Forelimb muscle (tissue), 1 donor: ENCODE results near the gene EPHA3. TPM values are rescaled to one million over a fixed set of nuclear protein-coding genes. Genes with fewer than 3 reads are reported as not detected.

Experiments used
- DNase-seq: peaks from one replicate; pipeline ENCODE4 v3.0.0-alpha.2; 2013; ENCODE audit warnings: low read depth
- polyA plus RNA-seq: library from polyadenylated mRNA; unstranded; fragments of 120-200 nt; gene quantifications from one replicate; pipeline ENCODE4 v1.2.1, GENCODE V29; 2013; ENCODE audit not compliant: insufficient read length

EPHA3 gene
- polyA plus RNA-seq = 13.8 TPM

GRCh38 chr3:89107461-89108290 lies at the start of gene EPHA3:
Gene EPHA3 (plus strand): TSS chr3:89107621. CDS start chr3:89107749, 128 bp downstream.
- no peak for DNase-seq

DNA sequence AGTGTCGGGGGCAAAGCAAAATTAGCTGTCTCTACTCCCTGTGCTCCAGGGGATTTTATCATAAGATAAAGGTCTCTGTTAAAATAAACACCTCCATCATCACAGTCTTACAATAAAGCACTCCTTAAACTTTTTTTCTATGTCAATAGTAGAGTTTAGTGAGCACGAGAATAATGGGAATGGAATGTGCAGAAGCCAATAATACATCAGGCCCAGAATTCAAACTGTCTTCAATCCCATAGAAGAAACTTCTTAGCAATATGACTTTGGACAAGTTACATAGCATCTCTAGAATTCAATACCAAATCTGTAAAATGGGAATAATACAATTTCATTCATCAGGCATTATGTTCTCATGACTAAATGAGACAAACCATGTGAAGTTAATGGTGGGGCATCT lies 49.0 kb upstream of the EPHA3 start:
- DNase-seq = no peak

- DNase-seq = no peak
Observed at GRCh38 chr3:89059211-89059925, 48.1 kb upstream of the EPHA3 start.

DNA sequence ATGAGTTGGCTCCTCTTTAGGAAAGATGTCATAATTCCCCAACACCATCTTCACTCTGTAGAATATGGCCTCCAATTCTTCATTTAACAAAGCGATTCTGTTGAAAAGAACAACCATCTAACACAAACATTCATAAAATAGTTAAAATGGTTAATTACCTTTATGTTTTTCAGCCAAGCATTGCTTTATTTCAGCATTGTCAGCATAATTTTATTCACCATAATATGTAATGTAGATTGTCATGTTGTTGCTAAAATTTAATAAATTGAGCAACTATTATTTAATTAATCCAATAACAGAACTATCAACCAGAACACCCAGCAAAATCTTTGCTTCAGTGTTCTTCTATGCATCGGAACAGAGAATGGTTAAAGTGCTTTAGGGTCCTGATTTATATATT lies 46.2 kb upstream of the EPHA3 start:
- DNase-seq = no peak

GRCh38 chr3:89067736-89068135 lies 39.7 kb upstream of the EPHA3 start:
- no peak for DNase-seq

GRCh38 chr3:89072642-89073041 lies 34.8 kb upstream of the EPHA3 start:
- DNase-seq = no peak

DNA sequence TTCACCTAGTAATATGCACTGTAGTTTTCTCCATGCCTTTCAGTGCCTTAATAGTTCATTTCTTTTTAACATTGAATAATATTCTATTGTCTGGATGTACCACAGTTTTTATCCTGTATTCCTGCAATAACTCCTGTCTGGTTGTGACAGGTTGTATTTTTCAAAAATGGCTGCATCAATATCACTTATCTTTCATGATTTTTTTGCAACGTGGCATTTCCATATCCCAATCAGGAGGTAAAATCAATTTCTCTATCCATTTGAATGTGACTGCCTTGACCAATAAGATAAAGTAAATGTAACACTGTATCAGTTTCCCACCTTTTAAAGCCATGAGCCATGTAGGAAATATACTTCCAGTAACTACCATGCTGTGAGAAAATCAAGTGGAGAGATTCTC lies 27.5 kb upstream of the EPHA3 start:
- no peak for DNase-seq

DNA sequence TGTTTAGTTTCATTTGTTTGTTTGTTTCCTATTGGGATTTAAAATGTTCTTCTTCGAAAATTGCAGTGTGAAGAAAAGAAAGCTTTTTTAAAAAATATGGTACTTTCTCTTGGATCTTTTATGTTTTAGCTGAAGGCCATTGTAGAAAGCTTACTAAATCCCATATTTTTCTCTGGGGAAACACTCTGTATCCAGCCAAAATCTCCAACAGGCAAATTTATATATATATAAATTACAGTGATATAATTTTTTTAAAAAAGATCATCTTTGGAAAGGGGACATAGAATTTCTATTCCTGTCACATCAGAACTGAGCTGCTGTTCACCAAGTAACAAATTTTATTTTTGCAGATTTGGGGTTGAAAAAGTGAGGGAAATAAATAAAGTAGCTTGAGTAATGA lies 19.6 kb upstream of the EPHA3 start:
- DNase-seq = no peak

GRCh38 chr3:89098173-89098572 lies 9.2 kb upstream of the EPHA3 start:
- no peak for DNase-seq

- no peak for DNase-seq
Observed at GRCh38 chr3:89098964-89099585, 8.3 kb upstream of the EPHA3 start.

DNA sequence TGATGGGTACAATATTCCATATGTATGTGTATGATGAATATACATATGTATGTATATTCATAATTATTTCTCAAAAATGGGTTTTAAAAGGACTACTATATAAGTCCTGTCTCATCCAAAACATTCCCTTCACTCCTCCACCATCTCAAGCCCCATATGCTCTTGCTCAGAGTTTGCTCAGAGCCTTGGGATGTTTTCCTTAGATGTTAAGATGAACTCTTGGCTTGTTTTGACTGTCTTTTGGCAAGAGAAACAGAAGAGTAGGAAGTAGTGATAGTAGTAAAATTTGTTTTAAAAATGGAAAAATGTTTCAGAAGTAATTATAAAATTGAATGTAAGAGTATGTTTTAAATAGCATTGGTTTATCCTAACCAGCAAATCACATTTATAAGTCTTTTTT lies 6.2 kb upstream of the EPHA3 start:
- DNase-seq = no peak

DNA sequence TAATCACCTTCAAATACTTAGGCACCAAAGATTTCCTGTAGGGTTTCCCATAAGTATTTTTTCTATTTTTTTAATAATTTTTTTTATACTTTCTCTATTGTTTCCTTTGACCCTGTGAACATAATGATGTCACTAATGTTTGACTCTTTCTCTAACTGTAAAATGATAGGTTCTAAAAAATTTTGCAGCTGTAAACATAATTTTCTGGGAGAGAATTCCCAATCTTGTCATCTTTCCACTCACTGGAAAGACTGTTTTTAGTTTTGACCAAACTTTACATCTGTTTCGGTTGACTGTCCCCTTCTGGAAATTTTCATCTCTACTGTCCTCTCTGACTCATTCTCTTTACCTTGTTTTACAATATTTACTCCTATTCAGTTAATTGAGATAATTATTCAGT lies 5.5 kb upstream of the EPHA3 start:
- DNase-seq = no peak

- DNase-seq = no peak
Observed at GRCh38 chr3:89104499-89104898, 2.9 kb upstream of the EPHA3 start.

- no peak for DNase-seq
Observed at GRCh38 chr3:89105503-89105902, 1.9 kb upstream of the EPHA3 start.

DNA sequence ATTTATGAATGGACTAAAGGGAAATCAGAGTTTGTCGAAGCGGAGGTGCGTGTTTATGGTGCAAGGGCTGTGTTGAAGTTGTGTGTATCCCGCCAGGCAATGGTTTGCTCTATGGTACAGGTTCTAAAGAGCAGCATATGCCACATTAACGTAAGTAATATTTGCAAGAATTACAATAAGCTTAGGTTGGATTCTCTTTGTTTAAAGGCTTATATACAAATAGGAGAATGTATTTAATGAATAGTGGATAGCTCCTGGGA lies 800 bp downstream of the EPHA3 start:
- no peak for DNase-seq

DNA sequence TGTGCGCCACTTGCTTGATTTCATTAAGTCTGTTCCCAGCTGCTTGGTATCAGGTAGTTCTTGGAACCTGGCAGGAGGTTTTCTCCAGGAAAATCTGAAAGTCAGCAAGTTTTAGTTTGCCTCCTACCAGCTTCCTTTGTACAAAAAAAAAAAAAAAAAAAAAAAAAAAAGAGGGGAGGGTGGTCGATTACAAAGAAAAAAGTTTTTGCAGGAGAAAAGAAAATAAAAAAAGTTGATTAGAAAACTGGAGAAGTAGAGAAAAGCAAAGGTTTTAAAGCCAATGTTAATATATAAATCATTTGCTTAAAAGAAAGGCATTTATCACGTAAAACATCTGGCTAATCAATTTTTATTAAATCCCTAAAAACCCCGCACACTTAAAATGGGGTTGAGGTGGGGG lies 5.9 kb downstream of the EPHA3 start:
- DNase-seq = no peak

DNA sequence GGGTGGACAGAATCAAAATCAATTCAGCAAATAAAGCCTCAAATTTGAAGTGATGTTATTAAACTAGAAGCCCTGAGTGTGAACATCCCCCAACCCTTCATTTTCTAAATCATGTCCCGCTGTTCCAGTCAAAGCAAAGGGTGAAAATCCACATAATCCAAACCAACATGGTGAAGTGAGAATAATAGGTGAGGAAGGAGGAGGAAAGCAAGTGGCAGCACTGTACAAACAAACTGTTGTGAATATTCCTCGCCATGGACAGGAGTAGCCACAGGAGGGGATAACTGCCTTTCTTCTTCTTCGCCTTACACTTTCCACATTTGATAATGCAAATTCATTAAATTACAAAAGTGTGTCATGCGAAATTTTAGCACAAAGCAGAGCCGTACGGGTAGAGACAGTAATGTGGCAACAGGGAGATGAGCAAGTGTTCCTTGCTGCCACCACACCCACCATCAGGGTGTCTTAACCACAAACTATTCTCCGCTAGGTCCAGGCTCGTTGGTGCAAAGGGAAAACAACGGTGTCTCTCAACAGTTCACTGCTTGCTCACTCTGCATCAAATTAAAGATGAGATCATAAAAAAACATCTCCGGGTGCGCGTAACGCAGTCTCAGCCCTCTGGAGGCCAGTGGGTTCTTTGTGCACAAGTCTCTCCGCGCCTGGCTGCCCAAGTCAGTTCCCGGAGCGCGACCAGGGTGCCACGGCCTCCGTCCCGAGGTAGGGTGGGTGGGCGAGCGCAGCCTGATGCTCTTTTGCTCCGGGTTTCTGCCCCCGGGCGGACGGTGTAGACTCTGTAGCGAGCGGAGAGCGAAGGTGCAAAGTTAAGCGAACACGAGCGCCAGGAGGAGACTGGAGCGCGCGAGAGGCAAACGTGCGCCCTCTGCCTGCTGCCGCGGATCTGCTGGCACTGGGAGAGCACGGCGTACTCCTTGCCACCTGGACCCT lies 6.7 kb downstream of the EPHA3 start:
- no peak for DNase-seq

- no peak for DNase-seq
Observed at GRCh38 chr3:89114841-89115223, 7.4 kb downstream of the EPHA3 start.

DNA sequence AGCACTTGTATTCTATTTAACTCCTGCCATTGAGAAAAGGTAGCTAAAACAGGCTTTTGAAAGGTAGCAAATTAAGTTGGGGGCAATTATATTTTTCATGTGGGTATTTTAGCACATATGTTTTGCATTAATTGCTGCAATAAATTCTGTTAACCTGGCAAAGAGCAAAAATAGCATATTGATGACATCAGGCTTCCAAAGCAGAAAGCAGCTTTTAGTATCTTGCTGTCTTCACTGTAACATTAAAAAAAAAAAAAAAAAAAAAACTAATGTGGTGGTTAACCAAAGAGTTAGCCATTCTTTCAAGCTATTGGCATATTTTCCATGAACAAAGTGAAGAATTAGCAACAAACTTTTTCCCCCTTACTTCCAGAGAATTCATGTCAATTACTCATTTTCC lies 9.1 kb downstream of the EPHA3 start:
- no peak for DNase-seq

DNA sequence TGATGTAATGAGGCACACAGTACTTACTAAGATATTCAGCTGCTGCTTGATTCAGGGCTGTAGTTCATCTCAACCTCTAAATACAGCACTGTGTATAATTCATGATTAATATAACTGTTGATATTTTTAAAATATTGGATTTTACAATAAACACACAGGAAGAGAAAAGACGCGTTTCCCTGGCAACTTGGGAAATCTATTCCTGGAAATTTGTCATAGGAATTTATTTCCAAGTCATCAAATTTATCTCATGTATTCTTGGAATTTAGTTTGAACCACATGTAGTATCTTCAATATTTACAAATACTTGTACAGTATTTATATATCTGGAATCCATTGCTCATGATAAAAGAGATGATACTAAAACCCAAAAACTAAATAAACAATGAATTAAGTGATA lies 30.6 kb downstream of the EPHA3 start:
- no peak for DNase-seq

DNA sequence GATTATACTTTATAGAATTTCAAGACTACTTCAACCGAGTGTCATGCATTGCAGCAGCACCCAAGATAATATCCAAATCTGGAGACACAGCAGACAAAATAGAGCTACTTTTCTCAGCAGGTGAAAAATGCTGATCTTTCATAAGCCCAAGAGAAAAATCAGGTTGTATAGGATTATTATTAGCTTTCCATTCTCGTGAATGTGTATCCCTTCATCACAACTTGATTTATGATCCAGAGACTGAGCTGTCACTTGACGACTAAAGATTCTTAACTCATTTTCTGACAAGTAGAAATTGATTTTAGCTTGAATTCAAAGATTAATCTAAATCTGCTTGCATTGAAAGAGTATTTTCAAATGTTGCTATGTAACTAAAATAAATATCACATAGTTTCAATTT lies 32.4 kb downstream of the EPHA3 start:
- no peak for DNase-seq

DNA sequence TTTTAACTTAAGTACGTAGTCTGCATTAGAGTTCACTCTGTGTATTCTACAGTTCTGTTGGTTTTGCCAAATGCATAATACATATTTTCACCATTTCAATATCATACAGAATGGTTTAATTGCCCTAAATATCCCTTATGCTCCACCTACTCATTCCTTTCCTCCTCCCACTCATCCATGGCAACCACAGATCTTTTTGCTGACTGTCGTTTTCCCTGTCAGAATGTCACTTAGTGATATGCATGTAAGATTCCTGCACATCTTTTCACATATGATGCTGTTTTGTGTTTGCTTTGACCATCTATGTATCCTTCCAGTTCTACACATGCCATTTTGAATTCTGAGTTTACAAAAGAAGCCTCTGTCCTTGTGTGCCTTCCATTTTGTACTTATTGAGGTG lies 36.7 kb downstream of the EPHA3 start:
- no peak for DNase-seq
